AG04449 (cell line): ENCODE data around the gene CENPO.
"Not testable (repeated sequence)": the region's sequence is repeated elsewhere in the genome, so short reads cannot be mapped to it uniquely, and the experiment has no call there.

Experiments used
- CTCF ChIA-PET: fragments of 350-600 bp; formaldehyde crosslinking; extraction: SDS; loops from one replicate; lab custom pipeline; 2021; ENCODE audit warnings: antibody characterized with exemption; lab: Yijun Ruan, JAX
- POLR2A ChIA-PET: fragments of 400-600, 350-600 bp; formaldehyde crosslinking; extraction: SDS; loops from one replicate; lab custom pipeline; 2020; ENCODE audit warnings: antibody characterized with exemption, inconsistent platforms; lab: Yijun Ruan, JAX
- DNase-seq: peaks from one replicate; pipeline ENCODE4 v3.0.0-alpha.2; 2010; ENCODE audit warnings: low read depth, low spot score
- H3K4me3 ChIP-seq: 2 replicates; pipeline ENCODE4 v1.5.1; 2011; ENCODE audit warnings: low read depth, mild to moderate bottlenecking, control low read depth, low read length
- TF ChIP-seq, protein P1 (sequence below): IDR thresholded peaks from one replicate; pipeline ENCODE4 v1.5.1; 2011; ENCODE audit warnings: mild to moderate bottlenecking, moderate library complexity, low read length, control low read depth, inconsistent platforms; ENCODE audit not compliant: insufficient read depth; ENCODE audit errors: missing control alignments

Gene CENPO

GRCh38 chr2:24793761-24794435, 673 bp downstream of the CENPO start:
- DNase-seq = no peak
- peak overlapping the region; percentile 94 for H3K4me3 ChIP-seq
- TF ChIP-seq, protein P1, sequence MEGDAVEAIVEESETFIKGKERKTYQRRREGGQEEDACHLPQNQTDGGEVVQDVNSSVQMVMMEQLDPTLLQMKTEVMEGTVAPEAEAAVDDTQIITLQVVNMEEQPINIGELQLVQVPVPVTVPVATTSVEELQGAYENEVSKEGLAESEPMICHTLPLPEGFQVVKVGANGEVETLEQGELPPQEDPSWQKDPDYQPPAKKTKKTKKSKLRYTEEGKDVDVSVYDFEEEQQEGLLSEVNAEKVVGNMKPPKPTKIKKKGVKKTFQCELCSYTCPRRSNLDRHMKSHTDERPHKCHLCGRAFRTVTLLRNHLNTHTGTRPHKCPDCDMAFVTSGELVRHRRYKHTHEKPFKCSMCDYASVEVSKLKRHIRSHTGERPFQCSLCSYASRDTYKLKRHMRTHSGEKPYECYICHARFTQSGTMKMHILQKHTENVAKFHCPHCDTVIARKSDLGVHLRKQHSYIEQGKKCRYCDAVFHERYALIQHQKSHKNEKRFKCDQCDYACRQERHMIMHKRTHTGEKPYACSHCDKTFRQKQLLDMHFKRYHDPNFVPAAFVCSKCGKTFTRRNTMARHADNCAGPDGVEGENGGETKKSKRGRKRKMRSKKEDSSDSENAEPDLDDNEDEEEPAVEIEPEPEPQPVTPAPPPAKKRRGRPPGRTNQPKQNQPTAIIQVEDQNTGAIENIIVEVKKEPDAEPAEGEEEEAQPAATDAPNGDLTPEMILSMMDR = no peak
- CTCF ChIA-PET = interaction anchor here (0.9 to 5.5 kb wide), 8 partner anchors 10 to 384 kb away, joined by 3 to 30 read pairs (median 12); no protein-coding TSS in a partner anchor
- POLR2A ChIA-PET = no interaction called here

GRCh38 chr2:24797644-24798043, 4.4 kb downstream of the CENPO start:
- CTCF ChIA-PET = interaction anchor here (1.1 to 1.5 kb wide), 3 partner anchors 30 to 388 kb away, joined by 3 to 6 read pairs (median 5); no protein-coding TSS in a partner anchor
- no peak overlapping the region for H3K4me3 ChIP-seq
- POLR2A ChIA-PET = interaction anchor here (1.0 kb wide), 1 partner anchor 9 kb away, joined by 3 read pairs; no protein-coding TSS in a partner anchor
- DNase-seq = no peak
- TF ChIP-seq, protein P1 = no peak

DNA sequence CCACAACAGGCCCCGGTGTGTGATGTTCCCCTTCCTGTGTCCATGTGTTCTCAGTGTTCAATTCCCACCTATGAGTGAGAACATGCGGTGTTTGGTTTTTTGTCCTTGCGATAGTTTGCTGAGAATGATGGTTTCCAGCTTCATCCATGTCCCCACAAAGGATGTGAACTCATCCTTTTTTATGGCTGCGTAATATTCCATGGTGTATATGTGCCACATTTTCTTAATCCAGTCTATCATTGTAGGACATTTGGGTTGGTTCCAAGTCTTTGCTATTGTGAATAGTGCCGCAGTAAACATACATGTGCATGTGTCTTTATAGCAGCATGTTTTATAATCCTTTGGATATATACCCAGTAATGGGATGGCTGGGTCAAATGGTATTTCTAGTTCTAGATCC, 7.3 kb downstream of the CENPO start:
- DNase-seq, CTCF ChIA-PET, H3K4me3 ChIP-seq, POLR2A ChIA-PET: not testable (repeated sequence)

DNA sequence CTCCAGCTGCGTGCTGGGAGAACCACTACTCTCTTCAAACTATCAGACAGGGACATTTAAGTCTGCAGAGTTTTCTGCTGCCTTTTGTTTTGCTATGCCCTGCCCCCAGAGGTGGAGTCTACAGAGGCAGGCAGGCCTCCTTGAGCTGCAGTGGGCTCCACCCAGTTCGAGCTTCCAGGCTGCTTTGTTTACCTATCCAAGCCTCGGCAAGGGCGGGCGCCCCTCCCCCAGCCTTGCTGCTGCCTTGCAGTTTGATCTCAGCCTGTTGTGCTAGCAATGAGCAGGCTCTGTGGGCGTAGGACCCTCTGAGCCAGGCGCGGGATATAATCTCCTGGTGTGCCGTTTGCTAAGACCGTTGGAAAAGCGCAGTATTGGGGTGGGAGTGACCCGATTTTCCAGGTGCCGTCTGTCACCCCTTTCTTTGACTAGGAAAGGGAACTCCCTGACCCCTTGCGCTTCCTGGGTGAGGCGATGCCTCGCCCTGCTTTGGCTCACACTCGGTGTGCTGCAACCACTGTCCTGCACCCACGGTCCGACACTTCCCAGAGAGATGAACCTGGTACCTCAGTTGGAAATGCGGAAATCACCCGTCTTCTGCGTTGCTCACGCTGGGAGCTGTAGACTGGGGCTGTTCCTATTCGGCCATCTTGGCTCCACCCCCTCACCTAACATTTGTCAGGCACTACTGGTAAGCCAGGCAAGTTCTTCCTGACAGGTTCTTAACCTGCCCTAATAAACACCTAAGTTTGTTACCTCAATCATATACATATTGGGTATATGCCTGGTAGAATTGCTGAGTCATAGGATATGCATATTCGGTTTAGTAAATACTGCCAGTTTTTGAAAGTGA, 12.8 kb downstream of the CENPO start:
- POLR2A ChIA-PET = interaction anchor here (0.6 kb wide), 1 partner anchor 9 kb away, joined by 3 read pairs; no protein-coding TSS in a partner anchor
- not testable (repeated sequence) for H3K4me3 ChIP-seq, DNase-seq
- CTCF ChIA-PET = interaction anchor here (1.2 to 1.3 kb wide), 2 partner anchors 14 kb away, joined by 3 to 5 read pairs; no protein-coding TSS in a partner anchor

GRCh38 chr2:24806661-24807036, 13.4 kb downstream of the CENPO start:
- POLR2A ChIA-PET = interaction anchor here (0.6 kb wide), 1 partner anchor 9 kb away, joined by 3 read pairs; no protein-coding TSS in a partner anchor
- H3K4me3 ChIP-seq = no peak overlapping the region
- DNase-seq = no peak
- CTCF ChIA-PET = interaction anchor here (1.2 to 1.3 kb wide), 2 partner anchors 14 to 15 kb away, joined by 3 to 5 read pairs; no protein-coding TSS in a partner anchor
- TF ChIP-seq, protein P1 = no peak

GRCh38 chr2:24809316-24810007, 16.2 kb downstream of the CENPO start:
- ChIA-PET POLR2A (no interaction called here), CTCF (interaction anchor here (1.0 to 1.7 kb wide), 4 partner anchors 10 to 400 kb away, joined by 3 to 7 read pairs (median 4); partner anchors contain the start of genes CENPO and PTRHD1)
- TF ChIP-seq, protein P1 = no peak
- DNase-seq = no peak
- H3K4me3 ChIP-seq = no peak overlapping the region
